Chondrocyte (in vitro differentiated cells): ENCODE data around the gene USP34. TPM values are rescaled to one million over a fixed set of nuclear protein-coding genes. Genes with fewer than 3 reads are reported as not detected.

Experiments used
- DNase-seq: peaks from one replicate; pipeline ENCODE4 v3.0.0; 2021; ENCODE audit warnings: mixed read lengths, low spot score
- H3K27ac Mint-ChIP-seq: one replicate; pipeline ENCODE4 v1.8.0; 2021; ENCODE audit warnings: mild to moderate bottlenecking, moderate library complexity, mixed read lengths; ENCODE audit not compliant: unreplicated experiment
- H3K27me3 Mint-ChIP-seq: 2 replicates; pipeline ENCODE4 v1.8.0; 2021; ENCODE audit warnings: low read depth, mixed read lengths
- H3K36me3 Mint-ChIP-seq: 2 replicates; pipeline ENCODE4 v1.8.0; 2021; ENCODE audit warnings: low read depth, mixed read lengths
- H3K4me1 Mint-ChIP-seq: 2 replicates; pipeline ENCODE4 v1.8.0; 2021; ENCODE audit warnings: low read depth, mild to moderate bottlenecking, mixed read lengths
- H3K4me3 Mint-ChIP-seq: one replicate; pipeline ENCODE4 v1.8.0; 2021; ENCODE audit warnings: mild to moderate bottlenecking, moderate library complexity, mixed read lengths; ENCODE audit not compliant: unreplicated experiment
- H3K9me3 Mint-ChIP-seq: 2 replicates; pipeline ENCODE4 v1.8.0; 2021; ENCODE audit warnings: low read depth, mixed read lengths
- CTCF ChIP-seq: fragments of 200-600 bp; sonication (generic); IDR thresholded peaks from 2 replicates; pipeline ENCODE4 v1.5.0; 2021; ENCODE audit warnings: antibody characterized with exemption, mild to moderate bottlenecking, moderate library complexity
- total RNA-seq: library from RNA; stranded (reverse); gene quantifications from 3 replicates; pipeline ENCODE4 v1.2.1, GENCODE V29; 2021

Gene USP34
- total RNA-seq, 1 donor from 2014 or later, result 104 TPM

GRCh38 chr2:61437170-61437569, 33.7 kb downstream of the USP34 start:
- no peak for TF ChIP-seq CTCF
- Mint-ChIP-seq H3K27me3 (no peaks in the 10 kb centered on the region), H3K4me1 (peaks cover 63% of the 10 kb centered on the region), H3K36me3 (no peaks in the 10 kb centered on the region), H3K27ac (peak overlapping the region; percentile 9), H3K4me3 (no peak overlapping the region), H3K9me3 (peaks cover 10% of the 10 kb centered on the region)
- no peak for DNase-seq

- TF ChIP-seq CTCF, result no peak
- Mint-ChIP-seq H3K4me3 (peak overlapping the region; percentile 49), H3K36me3 (no peaks in the 10 kb centered on the region), H3K27me3 (no peaks in the 10 kb centered on the region), H3K9me3 (peaks cover 10% of the 10 kb centered on the region), H3K27ac (peak overlapping the region; percentile 78), H3K4me1 (peaks cover 56% of the 10 kb centered on the region)
- DNase-seq, result no peak
These were observed 34.8 kb downstream of the USP34 start for GRCh38 chr2:61436092-61436491.

- Mint-ChIP-seq H3K27ac (no peak overlapping the region), H3K4me3 (no peak overlapping the region), H3K4me1 (peaks cover 59% of the 10 kb centered on the region), H3K27me3 (no peaks in the 10 kb centered on the region), H3K9me3 (peaks cover 10% of the 10 kb centered on the region), H3K36me3 (no peaks in the 10 kb centered on the region)
- no peak for DNase-seq
- no peak for TF ChIP-seq CTCF
These were observed 35.6 kb downstream of the USP34 start for GRCh38 chr2:61435291-61435690.

GRCh38 chr2:61434314-61434713, 36.6 kb downstream of the USP34 start:
- no peak for DNase-seq
- no peak overlapping the region for H3K4me3 Mint-ChIP-seq
- no peaks in the 10 kb centered on the region for H3K36me3 Mint-ChIP-seq
- no peak overlapping the region for H3K27ac Mint-ChIP-seq
- H3K27me3 Mint-ChIP-seq, result no peaks in the 10 kb centered on the region
- peaks cover 55% of the 10 kb centered on the region for H3K4me1 Mint-ChIP-seq
- H3K9me3 Mint-ChIP-seq, result peaks cover 10% of the 10 kb centered on the region
- TF ChIP-seq CTCF, result no peak

GRCh38 chr2:61433606-61434005, 37.3 kb downstream of the USP34 start:
- no peak overlapping the region for H3K4me3 Mint-ChIP-seq
- TF ChIP-seq CTCF, result no peak
- H3K4me1 Mint-ChIP-seq, result peaks cover 50% of the 10 kb centered on the region
- no peaks in the 10 kb centered on the region for H3K36me3 Mint-ChIP-seq
- no peaks in the 10 kb centered on the region for H3K27me3 Mint-ChIP-seq
- H3K27ac Mint-ChIP-seq, result no peak overlapping the region
- H3K9me3 Mint-ChIP-seq, result peaks cover 10% of the 10 kb centered on the region
- no peak for DNase-seq
